Left colon (tissue), 2 donors: ENCODE results near the gene KIF5C. TPM values are rescaled to one million over a fixed set of nuclear protein-coding genes. Genes with fewer than 3 reads are reported as not detected.

ENCODE experiments used
- total RNA-seq, 2 donors: library from RNA; stranded (reverse); fragmentation: NEBNext Ultra II Directional; extraction: Animal tissue kit (Norgen Biotek cat#: 25700); gene quantifications; one replicate each; pipeline ENCODE4 v1.2.1, GENCODE V29; 2021
- donor health status: DM: no; HTN: no; CAD: no.
- donor health status: DM: yes; HTN: yes; CAD: no.

Gene KIF5C
- total RNA-seq, 2 donors from 2014 or later, result 1.4 to 2.7 TPM

Other genes with a start within 250 kb of the KIF5C start
- 10 to 100 TPM; 19.7 to 25.4 TPM for gene EPC2, start 230.5 kb upstream of the KIF5C start, total RNA-seq
- 1 to 10 TPM; 1.7 to 7.0 TPM for gene LYPD6B, start 163.5 kb downstream of the KIF5C start, total RNA-seq